Esophagus mucosa (tissue), 1 donor: ENCODE results near the gene PHF12. TPM values are rescaled to one million over a fixed set of nuclear protein-coding genes. Genes with fewer than 3 reads are reported as not detected.
"Not testable (repeated sequence)": the region's sequence is repeated elsewhere in the genome, so short reads cannot be mapped to it uniquely, and the experiment has no call there.

ENCODE experiments used
- ATAC-seq: fragments of 200-7000 bp; cut with Tn5 transposase; one replicate; pipeline ENCODE4 v1.9.1; 2020
- total RNA-seq: library from RNA; stranded (reverse); gene quantifications from one replicate; pipeline ENCODE4 v1.2.4, GENCODE V29; 2023
- donor health status: DM: yes; HTN: yes; CAD: no.

The PHF12 gene
- total RNA-seq, 1 donor from 2014 or later, result 14.2 TPM

- ATAC-seq, result peak; percentile 34
Observed at GRCh38 chr17:28901866-28902818, 49.2 kb downstream of the PHF12 start.

GRCh38 chr17:28900986-28901726, 50.2 kb downstream of the PHF12 start:
- no peak for ATAC-seq

- ATAC-seq, result no peak
Observed at GRCh38 chr17:28899212-28899815, 52.0 kb downstream of the PHF12 start.

GRCh38 chr17:28898527-28898955, 52.8 kb downstream of the PHF12 start:
- no peak for ATAC-seq

- ATAC-seq, result peak; percentile 2
Observed at GRCh38 chr17:28897769-28898526, 53.4 kb downstream of the PHF12 start.

- peak; percentile 86 for ATAC-seq
Observed at GRCh38 chr17:28896884-28897768, 54.2 kb downstream of the PHF12 start, which contains the start of gene FLOT2. Gene FLOT2, minus strand, starts transcription at chr17:28897733. Its CDS starts 159 bp downstream, at chr17:28897574.

GRCh38 chr17:28896491-28896883, 54.8 kb downstream of the PHF12 start:
- ATAC-seq, result no peak

- ATAC-seq, result no peak
Observed at GRCh38 chr17:28895794-28896447, 55.4 kb downstream of the PHF12 start.

- ATAC-seq, result not testable (repeated sequence)
Observed at GRCh38 chr17:28893248-28894183, 57.8 kb downstream of the PHF12 start.

- no peak for ATAC-seq
Observed at GRCh38 chr17:28892024-28892423, 59.3 kb downstream of the PHF12 start.

- ATAC-seq, result no peak
Observed at GRCh38 chr17:28891201-28891600, 60.1 kb downstream of the PHF12 start.

GRCh38 chr17:28889996-28890395, 61.3 kb downstream of the PHF12 start:
- ATAC-seq, result no peak

- no peak for ATAC-seq
Observed at GRCh38 chr17:28888832-28889231, 62.5 kb downstream of the PHF12 start.

GRCh38 chr17:28887871-28888471, 63.3 kb downstream of the PHF12 start:
- ATAC-seq, result no peak

GRCh38 chr17:28885951-28886350, 65.4 kb downstream of the PHF12 start:
- ATAC-seq, result no peak

GRCh38 chr17:28885363-28885762, 66.0 kb downstream of the PHF12 start:
- ATAC-seq, result no peak

GRCh38 chr17:28883967-28884702, 67.2 kb downstream of the PHF12 start:
- no peak for ATAC-seq
